Activated T-cell treated with anti-CD3 and anti-CD28 coated beads, Interleukin-2, amount 50 U/mL, for 4 hours (primary cell): Measurements from ENCODE around the gene DDX51. TPM values are rescaled to one million over a fixed set of nuclear protein-coding genes. Genes with fewer than 3 reads are reported as not detected.

Experiments used
- ATAC-seq, 2 donors: fragments of 200-7000 bp; cut with Tn5 transposase; one replicate each; pipeline ENCODE4 v1.10.0; 2021
- DNase-seq: peaks from one replicate; pipeline ENCODE4 v3.0.0-alpha.2; 2020
- H3K27me3 Mint-ChIP-seq: one replicate; pipeline ENCODE4 v1.8.0; 2021; ENCODE audit warnings: low read depth, mixed read lengths
- H3K36me3 Mint-ChIP-seq: one replicate; pipeline ENCODE4 v1.8.0; 2022; ENCODE audit warnings: mixed read lengths; ENCODE audit not compliant: insufficient read depth
- H3K4me1 Mint-ChIP-seq: one replicate; pipeline ENCODE4 v1.8.0; 2021; ENCODE audit warnings: low read depth, mixed read lengths
- H3K4me3 Mint-ChIP-seq: one replicate; pipeline ENCODE4 v1.8.0; 2021; ENCODE audit warnings: mild to moderate bottlenecking, moderate library complexity, mixed read lengths
- H3K9me3 Mint-ChIP-seq: one replicate; pipeline ENCODE4 v1.8.0; 2021; ENCODE audit warnings: mixed read lengths
- total RNA-seq, 3 donors: library from RNA; stranded (reverse); gene quantifications; one replicate each; pipeline ENCODE4 v1.2.1, GENCODE V29; 2021

The DDX51 gene
- total RNA-seq, 3 donors from 2014 or later = 71.4 to 83.5 (median 72.8) TPM

DNA sequence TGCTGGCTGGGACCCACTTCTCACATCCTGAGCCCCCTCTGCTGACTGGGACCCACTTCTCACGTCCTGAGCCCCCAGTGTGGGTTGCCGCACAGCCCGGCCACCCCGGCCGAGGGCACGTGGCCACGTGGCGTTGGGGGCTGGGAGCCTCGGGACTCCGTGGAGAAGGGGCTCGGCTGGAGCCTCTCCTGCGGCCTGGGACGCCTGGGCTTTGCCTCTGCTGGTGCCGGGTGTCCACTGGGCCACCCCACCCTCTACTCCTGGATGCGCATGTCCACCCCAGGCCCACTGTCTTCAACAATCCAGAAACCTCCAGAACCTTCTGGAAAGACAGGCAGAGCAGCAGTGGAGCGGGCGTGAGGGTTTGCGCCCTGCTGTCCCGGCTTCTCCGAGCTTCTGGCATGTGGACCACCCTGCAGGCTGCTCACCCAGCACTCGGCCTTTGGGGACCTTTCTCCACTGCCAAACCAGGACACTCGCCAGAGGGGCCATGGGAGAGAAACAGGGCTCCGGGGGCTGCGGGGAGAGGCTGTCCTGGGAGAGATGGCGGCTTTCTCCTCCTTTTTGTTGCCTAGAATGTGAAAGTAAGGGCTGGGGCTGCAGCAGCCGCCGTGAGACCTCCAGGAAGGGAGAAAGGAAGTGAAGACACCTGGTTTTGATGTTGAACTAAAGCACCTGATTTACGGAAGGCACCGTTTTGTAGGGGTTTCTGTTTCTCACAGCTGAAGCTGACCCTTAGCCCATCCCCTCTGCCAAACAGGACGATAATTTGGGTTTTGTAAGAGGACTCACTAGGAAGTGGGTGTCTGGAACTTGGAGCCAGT, 30.1 kb upstream of the DDX51 start:
- ATAC-seq (no peak), DNase-seq (no peak)
- H3K9me3 Mint-ChIP-seq = no peaks in the 10 kb centered on the region
- no peaks in the 10 kb centered on the region for H3K36me3 Mint-ChIP-seq
- peaks cover 29% of the 10 kb centered on the region for H3K4me1 Mint-ChIP-seq
- H3K27me3 Mint-ChIP-seq = peaks cover 7% of the 10 kb centered on the region
- no peak overlapping the region for H3K4me3 Mint-ChIP-seq

GRCh38 chr12:132173135-132174014, 29.3 kb upstream of the DDX51 start:
- no peaks in the 10 kb centered on the region for H3K9me3 Mint-ChIP-seq
- no peaks in the 10 kb centered on the region for H3K36me3 Mint-ChIP-seq
- peak overlapping the region; percentile 24 for H3K4me3 Mint-ChIP-seq
- no peak for DNase-seq
- peaks cover 7% of the 10 kb centered on the region for H3K27me3 Mint-ChIP-seq
- peaks cover 21% of the 10 kb centered on the region for H3K4me1 Mint-ChIP-seq
- no peak for ATAC-seq

GRCh38 chr12:132172619-132173018, 28.5 kb upstream of the DDX51 start:
- Mint-ChIP-seq H3K36me3 (no peaks in the 10 kb centered on the region), H3K27me3 (peaks cover 7% of the 10 kb centered on the region), H3K4me3 (no peak overlapping the region), H3K9me3 (no peaks in the 10 kb centered on the region), H3K4me1 (peaks cover 22% of the 10 kb centered on the region)
- DNase-seq (no peak), ATAC-seq (no peak)

GRCh38 chr12:132171968-132172521, 27.9 kb upstream of the DDX51 start:
- peaks cover 23% of the 10 kb centered on the region for H3K4me1 Mint-ChIP-seq
- ATAC-seq = no peak
- H3K27me3 Mint-ChIP-seq = peaks cover 7% of the 10 kb centered on the region
- H3K4me3 Mint-ChIP-seq = no peak overlapping the region
- no peaks in the 10 kb centered on the region for H3K36me3 Mint-ChIP-seq
- no peaks in the 10 kb centered on the region for H3K9me3 Mint-ChIP-seq
- no peak for DNase-seq

GRCh38 chr12:132171293-132171967, 27.3 kb upstream of the DDX51 start:
- Mint-ChIP-seq H3K36me3 (no peaks in the 10 kb centered on the region), H3K4me1 (peaks cover 23% of the 10 kb centered on the region), H3K9me3 (no peaks in the 10 kb centered on the region), H3K27me3 (peaks cover 7% of the 10 kb centered on the region), H3K4me3 (no peak overlapping the region)
- ATAC-seq (no peak), DNase-seq (no peak)

- Mint-ChIP-seq H3K9me3 (no peaks in the 10 kb centered on the region), H3K4me3 (no peak overlapping the region), H3K4me1 (peaks cover 23% of the 10 kb centered on the region), H3K36me3 (no peaks in the 10 kb centered on the region), H3K27me3 (peaks cover 7% of the 10 kb centered on the region)
- DNase-seq = no peak
- ATAC-seq = no peak
Measured at GRCh38 chr12:132170637-132171292, 26.6 kb upstream of the DDX51 start.

- Mint-ChIP-seq H3K27me3 (peaks cover 7% of the 10 kb centered on the region), H3K9me3 (no peaks in the 10 kb centered on the region), H3K4me1 (peaks cover 23% of the 10 kb centered on the region), H3K4me3 (no peak overlapping the region), H3K36me3 (no peaks in the 10 kb centered on the region)
- ATAC-seq (no peak), DNase-seq (no peak)
Measured at GRCh38 chr12:132170094-132170636, 26.0 kb upstream of the DDX51 start.

GRCh38 chr12:132169376-132169775, 25.3 kb upstream of the DDX51 start:
- H3K4me3 Mint-ChIP-seq = no peak overlapping the region
- DNase-seq (no peak), ATAC-seq (no peak)
- peaks cover 17% of the 10 kb centered on the region for H3K4me1 Mint-ChIP-seq
- H3K27me3 Mint-ChIP-seq = peaks cover 5% of the 10 kb centered on the region
- no peaks in the 10 kb centered on the region for H3K9me3 Mint-ChIP-seq
- no peaks in the 10 kb centered on the region for H3K36me3 Mint-ChIP-seq

DNA sequence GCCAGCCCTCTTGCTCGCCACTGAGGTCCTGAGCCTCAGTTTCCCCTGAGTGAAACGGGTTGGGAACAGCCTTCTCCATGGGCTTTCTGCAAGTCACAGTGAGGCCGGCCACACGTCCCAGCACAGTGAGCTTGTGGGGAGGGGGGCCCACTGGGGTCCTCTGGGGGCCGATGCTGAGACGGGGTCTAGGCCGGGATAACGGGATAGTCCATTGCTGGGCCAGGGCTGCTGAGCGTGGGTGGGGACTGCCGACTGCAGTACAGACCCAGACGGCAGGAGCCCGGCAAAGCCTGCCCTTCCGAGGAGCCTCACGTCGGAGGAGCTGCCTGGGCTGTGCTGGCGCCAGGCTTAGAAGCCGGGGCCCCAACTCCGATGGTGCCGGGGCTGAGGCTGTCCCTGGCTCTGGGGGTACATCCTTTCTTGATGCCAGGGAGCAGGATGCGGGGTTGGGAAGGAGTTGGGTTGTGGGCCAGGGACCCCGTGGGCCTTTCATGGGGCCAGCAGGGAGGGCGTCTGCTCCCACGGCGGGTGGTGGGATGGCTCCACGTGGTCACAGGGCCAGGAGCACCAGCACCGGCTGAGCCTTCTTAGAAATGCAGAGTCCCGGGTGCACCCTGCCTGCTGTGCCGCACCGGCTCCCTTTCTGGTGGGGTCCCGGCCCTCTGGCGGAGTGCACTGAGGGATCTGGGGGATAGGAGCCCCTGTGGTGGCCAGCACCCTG, 24.4 kb upstream of the DDX51 start:
- no peak for ATAC-seq
- Mint-ChIP-seq H3K4me1 (peaks cover 18% of the 10 kb centered on the region), H3K36me3 (no peaks in the 10 kb centered on the region), H3K9me3 (no peaks in the 10 kb centered on the region), H3K27me3 (peaks cover 5% of the 10 kb centered on the region), H3K4me3 (no peak overlapping the region)
- DNase-seq = no peak

DNA sequence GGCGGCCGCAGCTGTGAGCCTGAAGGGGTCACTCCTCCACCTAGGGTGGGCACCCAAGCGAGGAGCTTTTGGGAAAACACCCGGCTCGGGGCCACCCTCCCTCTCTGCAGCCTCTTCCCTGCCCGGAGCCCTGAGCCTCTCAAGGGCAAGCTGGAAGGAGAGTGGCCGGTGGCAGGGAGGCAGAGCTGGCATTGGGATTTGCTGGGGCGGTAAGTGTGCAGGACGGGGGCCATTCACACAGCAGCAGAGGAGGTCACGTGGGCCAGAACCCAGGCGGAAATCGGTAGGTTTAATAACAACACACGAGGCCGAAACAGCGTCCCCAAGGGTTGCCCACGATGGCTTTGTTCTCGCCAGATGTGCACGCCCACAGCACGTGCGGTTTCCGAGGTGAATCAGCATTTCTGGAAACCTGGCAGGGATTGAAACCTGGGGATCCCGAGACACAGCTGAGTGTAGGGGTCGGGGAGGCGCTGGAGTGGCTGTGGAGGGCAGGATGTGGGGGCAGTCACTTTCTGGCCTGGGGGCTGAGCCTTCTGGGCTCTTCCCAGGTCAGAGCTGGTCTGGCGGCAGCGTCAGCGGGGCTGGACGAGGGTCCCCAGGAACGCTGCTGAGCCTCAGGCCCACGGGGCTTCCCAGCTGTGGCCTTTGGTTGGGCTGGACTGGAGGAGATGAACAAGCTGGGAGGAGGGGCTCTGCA, 23.6 kb upstream of the DDX51 start:
- peaks cover 15% of the 10 kb centered on the region for H3K4me1 Mint-ChIP-seq
- no peaks in the 10 kb centered on the region for H3K27me3 Mint-ChIP-seq
- H3K4me3 Mint-ChIP-seq = no peak overlapping the region
- DNase-seq (no peak), ATAC-seq (peak; percentile 24 to 34)
- H3K36me3 Mint-ChIP-seq = no peaks in the 10 kb centered on the region
- H3K9me3 Mint-ChIP-seq = no peaks in the 10 kb centered on the region

DNA sequence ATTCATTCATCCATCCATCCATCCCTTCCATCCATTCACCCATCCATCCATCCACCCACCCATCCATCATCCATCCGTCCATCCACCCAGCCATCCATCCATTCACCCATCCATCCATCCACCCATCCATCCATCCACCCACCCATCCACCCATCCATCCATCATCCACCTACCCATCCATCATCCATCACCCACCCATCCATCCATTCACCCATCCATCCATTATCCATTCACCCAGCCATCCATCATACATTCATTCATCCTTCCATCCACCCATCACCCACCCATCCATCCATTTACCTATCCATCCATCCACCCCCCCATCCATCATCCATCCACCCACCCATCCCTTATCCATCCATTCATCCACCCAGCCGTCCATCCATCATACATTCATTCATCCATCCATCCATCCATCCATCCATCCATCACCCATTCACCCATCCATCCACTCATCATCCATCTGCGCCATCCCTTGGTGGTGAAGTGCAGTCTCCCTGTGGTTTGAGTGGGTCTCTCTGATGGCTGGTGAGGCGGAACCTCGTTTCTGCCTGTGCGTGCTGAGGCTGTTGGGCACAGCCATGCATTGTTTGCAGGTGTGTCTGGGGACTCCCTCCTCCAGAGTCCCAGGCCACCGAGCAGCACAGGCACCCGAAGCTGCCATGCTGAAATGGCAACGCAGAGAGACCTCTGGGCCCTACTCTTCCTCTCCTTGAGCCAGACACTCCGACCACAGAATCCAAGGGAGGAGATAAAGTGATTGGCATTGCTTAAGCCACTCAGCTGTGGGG, 22.9 kb upstream of the DDX51 start:
- no peaks in the 10 kb centered on the region for H3K36me3 Mint-ChIP-seq
- peaks cover 16% of the 10 kb centered on the region for H3K4me1 Mint-ChIP-seq
- H3K4me3 Mint-ChIP-seq = no peak overlapping the region
- no peaks in the 10 kb centered on the region for H3K27me3 Mint-ChIP-seq
- H3K9me3 Mint-ChIP-seq = no peaks in the 10 kb centered on the region
- DNase-seq (no peak), ATAC-seq (no peak)

GRCh38 chr12:132166093-132166492, 22.0 kb upstream of the DDX51 start:
- Mint-ChIP-seq H3K4me3 (no peak overlapping the region), H3K9me3 (no peaks in the 10 kb centered on the region), H3K36me3 (no peaks in the 10 kb centered on the region), H3K27me3 (no peaks in the 10 kb centered on the region), H3K4me1 (peaks cover 16% of the 10 kb centered on the region)
- ATAC-seq (no peak), DNase-seq (no peak)
